NCI-H2227 (cell line): ENCODE measurements around the gene BMAL1.

Experiments used
- DNase-seq: peaks from one replicate; lab custom pipeline; 2025; ENCODE audit not compliant: unreplicated experiment; lab: John Stamatoyannopoulos, UW

BMAL1 gene

DNA sequence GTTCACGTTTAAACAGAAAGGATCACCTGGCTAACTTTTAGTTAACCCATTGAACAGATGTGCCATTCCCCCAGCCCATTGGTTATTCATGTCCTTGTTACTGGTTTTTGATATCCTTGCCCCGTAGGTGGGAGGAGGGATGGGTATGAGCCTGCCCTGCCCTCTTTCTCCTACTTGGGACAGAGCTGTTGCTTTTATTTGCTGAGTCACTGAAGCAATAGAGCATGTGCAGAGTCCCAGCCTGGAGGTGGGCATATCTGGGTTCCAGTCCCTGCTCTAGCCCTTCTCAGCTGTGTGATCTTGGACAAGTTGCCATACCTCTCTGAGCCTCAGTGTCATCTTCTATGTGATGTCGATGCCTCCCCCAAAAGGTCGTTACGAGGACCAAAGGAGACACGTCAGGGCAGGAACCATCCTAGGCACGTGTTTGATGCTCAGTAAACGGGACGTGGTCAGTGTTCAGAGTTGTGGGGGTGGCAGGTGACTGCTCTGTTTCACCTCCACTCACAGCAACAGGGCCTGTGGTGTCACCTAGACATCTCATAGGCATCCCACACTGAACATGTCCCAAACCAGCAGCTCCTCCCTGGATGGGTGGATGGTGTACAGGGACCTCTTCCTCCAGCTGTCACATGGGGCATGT lies 61.0 kb downstream of the BMAL1 start:
- no peak for DNase-seq

DNA sequence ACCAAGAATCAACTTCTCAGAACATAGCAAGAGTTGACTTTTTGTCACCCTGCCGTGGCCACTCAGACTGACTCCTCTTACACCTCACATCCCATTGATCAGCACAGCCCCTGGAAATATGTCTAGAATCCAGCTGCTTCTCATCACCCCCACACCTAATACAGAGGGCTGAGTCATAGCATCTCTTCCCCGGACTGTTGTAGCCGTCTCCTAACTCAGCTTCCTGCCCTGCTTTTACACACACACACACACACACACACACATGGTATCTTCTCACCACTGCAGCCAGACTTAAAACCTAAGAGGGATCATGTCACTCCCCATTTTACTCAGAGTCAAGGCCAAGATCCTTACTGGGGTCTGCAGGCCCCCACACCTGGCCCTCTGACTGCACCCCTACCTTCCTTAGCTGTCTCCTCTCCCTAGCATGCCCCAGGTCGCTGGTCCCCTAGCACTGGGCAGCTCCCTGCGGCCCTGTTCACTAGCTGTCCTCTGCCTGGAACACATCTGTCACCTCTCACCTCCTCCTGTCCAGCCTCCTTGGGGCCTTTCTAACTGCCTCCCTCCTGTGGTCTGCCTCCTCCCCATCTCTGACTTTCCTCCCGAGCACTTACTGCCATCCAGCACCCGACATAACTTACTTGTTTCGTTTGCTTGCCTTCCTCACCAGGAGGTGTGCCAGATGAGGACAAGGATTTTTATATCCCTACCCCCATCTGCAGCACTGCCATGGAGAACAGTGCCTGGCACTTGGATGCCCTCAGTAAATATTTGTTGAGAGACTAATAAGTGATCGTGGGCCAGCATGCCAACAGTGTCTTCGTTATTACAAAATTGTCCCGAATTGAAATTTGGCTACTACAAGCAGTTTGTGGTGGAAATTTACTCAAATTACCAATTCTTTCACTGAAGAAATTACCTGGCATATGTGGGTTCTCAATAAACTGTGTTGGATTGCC lies 61.9 kb downstream of the BMAL1 start:
- DNase-seq = no peak

DNA sequence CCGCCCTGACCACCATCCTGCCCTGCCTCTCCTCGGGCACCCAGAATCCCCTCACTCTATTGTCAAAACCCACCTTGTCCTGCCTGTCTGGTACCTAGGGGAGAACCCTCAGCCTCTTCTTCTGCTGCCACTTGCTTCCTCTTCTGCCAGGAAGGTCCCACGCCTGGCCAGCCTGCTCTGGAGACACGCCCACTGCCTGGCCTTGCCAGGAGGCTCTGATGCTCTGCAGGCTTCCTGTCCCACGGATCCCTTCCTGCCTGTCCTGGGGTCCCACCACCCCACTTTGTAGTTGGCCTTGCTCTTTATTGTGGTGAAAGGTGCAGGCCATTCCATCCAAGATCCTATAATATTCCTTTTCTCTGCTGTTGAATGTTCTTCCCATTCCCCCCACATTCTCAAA lies 63.4 kb downstream of the BMAL1 start:
- DNase-seq = no peak

DNA sequence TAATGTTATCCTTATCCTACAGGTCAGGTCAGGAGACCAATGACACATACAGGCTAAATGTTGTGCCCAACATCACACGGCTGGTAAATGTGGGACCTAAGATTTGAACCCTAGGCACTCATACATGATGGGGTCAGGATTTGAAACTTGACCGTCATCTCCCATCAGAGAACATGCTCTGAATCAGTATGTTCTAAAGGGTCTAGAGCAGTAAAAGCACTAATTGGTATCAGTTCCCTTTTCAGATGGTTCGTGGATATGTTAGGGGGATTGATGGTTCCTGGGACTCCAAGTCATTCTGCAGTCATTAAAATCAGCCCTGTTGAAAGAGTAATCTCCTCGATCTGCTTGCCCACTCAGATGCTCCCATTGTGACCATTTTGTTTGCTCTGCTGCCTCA lies 65.5 kb downstream of the BMAL1 start:
- no peak for DNase-seq

DNA sequence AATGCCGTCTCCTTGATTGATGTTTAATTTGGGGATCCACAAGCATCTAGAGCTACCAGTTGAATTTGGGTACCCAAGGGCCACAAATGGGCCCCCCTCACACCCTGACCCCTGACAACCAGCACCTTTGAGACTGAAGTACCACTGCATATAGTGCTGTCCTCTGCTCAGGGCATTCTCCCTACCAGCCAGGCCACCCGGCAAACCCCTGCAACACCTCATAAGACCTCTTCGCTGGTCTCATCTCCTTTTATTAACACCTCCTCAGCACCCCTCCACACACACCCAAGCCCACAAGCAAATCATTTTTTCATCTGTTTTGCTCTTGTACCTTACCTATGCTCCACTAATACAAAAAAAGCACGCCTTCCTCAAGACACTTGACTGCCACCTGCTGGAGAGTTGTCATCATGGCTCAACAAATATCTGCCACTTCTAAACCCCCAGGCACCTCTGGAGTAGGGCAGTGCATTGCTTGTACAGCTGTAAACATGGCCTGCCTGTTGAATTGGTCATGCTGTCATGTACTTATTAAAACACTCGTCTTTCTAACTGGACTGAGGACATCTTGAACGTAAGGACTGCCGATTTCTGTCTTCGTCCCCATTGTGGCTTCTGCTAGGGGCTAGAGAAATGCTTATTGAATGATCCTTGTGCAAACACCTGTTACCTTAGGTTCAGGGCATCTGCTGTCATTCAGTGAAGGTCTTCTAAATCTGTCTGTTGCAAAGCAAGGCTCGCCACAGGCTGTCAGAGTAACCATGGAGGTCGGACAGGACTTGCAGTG lies 66.5 kb downstream of the BMAL1 start:
- peak; percentile 91 for DNase-seq

DNA sequence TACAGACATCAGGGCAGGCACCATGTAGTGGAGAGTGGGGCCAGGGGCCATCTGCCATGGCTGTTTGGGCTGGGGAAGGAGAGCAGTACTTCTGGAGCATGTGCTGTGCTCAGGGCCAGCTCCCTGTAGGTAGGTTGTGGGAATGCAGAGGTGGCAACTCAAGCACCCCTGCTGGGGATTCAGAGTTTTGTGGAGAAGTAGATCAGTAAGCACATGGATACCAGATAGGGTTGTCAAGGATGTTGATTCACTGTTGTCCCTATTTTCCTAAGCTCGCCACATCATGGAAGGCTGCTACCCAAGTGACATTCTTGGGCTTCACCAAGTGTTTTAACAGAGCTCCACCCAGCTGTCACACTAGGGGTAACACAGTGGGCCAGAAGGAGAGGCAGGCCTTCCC lies 67.2 kb downstream of the BMAL1 start:
- peak; percentile 8 for DNase-seq

DNA sequence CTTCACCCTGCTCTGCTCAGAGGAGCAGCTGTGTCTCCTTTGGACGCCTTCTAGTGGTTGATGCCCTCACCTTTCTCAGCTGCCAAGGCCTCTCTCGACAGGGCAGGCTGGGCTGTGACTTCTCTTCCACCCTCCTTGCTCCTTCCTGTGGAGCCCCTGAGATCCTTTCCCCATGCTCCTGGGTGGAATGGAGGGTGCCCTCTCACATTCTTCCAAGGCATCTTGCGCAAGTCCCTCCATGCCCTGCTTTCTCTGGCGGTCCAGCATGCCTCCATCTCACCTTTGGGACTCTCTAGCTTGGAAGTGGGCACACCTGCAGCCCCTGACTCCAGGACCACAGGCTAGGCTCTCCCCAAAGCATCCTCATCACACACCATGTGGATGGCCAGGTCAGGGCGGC lies 68.9 kb downstream of the BMAL1 start:
- DNase-seq = no peak

DNA sequence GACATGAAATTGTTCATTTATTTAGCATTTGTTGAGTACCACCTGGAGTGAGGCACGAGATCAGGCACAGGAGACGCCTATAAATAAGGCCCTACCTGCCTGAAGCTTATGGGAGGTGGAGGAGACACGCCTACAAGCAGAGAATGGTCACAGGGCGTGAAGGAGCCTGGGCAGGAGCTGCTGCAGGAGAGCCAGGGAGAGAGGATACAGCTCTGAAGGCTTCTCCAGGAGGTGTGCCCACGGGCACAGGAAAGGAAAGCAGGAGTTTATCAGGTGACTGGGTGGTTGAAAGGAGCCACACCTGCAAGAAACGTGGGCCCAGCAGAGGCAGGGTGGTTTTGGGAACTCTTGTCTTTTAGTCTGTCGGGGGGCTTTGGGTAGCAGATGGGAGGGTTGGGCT lies 70.3 kb downstream of the BMAL1 start:
- no peak for DNase-seq

DNA sequence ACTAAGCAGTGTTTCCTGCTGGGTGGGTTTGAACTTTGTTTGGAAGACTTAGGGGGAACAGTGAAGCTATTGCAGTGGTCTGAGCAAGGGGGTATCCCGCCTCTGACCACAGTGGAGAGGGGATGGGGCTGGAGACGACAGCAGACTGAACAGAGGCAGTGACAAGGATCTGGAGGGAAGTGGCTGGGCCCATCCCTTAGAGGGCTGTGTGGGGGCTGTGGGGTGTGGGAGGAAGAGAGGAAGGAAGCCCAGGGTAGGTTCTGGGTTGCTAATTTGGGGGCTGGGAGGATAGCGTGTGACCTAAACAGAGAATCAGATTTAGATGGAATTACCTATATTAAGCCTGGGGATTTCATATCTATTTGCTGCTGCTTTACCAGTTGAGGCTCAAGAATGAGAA lies 70.7 kb downstream of the BMAL1 start:
- no peak for DNase-seq

DNA sequence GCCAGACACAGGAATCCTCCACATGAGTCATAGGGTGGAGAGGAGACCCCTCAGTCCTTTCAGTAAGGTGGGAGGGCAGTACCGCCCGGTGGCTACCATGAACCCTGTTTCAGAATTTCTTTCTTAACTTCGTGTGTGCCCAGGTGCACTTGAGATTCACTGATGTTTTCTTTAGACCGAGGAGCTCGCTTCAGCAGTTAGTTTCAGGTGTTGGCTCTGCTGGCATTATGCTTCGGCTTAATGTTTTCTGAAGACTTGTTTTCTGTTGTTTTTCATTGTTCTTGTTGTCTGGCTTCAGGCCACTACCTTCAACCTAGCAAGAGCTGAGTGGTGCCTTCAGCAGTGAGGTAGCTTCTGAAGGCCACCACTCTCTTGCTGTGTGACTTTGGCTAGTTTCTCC lies 71.5 kb downstream of the BMAL1 start:
- no peak for DNase-seq

DNA sequence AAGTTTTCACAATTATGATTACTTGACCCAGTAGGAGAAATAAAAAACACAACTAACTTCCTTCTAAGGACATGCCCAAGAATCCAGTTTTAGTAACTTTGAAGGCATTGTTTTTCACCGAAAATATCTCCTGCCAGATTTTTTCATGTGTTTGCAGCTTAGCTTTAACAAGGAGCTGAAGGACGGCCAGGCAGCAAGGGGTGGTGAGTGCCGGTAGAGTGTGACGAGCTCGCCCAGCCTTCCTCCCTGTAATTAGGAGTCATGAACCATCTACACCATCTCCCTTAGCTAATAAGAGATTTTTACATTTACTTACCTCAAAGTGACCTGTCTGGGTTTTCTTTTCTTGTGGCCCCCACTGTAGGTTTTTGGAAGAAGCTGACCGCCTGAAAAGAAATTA lies 72.0 kb downstream of the BMAL1 start:
- no peak for DNase-seq

DNA sequence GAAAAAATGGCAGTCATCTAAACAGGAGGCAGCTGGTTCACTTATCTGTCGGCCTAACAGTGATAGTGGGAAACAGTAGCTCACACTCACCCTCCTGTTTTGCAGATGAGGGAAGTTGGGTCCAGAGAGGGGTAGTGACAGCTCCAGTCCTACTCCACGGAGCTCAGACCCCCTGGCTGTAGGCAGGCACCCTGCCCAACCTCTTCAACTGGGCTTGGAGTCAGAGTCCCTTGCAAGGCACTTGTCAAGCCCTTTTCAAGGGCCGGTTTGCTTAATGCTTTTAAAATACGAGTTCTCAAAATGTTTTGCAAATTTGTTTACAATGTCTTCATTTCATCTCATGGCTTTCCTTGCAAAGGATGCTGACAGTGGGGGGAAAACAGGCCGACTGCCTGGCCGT lies 75.1 kb downstream of the BMAL1 start:
- DNase-seq = no peak

DNA sequence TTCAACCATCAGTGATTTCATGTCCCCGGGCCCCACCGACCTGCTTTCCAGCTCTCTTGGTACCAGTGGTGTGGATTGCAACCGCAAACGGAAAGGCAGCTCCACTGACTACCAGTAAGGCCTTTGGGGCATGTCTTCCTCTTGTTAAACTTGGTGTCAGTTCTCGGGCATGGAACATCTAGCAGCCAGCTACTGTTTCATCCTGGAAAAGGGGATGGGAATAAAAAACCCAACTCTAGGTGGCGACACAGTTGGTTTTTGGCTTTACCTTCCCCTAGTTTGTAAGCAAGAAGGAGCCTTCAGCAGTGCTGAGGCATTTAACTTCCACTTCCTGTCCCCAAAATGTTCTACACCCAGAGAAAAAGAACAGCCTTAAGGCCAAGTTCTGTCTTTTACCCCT lies 76.7 kb downstream of the BMAL1 start:
- no peak for DNase-seq

DNA sequence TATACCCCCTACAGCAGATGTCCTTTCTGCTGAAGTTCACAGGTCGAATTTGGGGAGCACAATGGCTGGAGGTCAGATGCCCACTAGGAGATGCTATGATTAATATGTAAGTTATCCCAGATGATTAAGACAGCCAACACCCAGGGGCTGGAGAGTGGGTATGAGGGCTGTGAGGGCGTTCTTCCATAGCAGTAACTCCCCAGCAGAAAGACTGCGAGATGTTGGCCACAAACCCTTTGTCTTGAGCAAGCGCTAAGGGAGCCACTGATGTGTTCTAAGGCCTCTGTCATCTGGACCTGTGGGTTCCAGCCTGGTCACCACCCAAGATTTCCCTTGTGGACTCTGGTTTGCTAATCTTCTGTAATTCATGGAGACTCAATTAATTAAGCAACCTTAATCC lies 77.6 kb downstream of the BMAL1 start:
- DNase-seq = no peak

DNA sequence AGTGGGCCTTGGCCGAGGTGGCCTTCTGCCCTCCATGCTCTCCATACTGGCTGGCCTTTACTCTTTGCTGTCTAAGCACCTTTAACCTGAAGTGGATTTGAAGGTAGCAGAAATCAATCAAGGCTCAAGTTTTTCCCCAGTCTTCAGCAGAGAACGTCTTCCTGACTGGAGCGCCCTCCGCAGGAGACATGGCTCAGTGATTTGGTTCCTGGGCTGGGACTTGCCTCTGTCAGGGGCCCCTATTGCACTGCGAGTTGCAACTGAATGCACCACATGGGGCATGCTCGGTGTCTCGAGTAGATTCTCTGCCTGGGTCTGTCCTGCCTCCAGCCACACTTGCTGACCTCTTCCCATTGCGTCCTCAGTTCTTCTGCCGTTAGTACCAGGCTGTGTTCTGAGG lies 79.6 kb downstream of the BMAL1 start:
- DNase-seq = no peak

DNA sequence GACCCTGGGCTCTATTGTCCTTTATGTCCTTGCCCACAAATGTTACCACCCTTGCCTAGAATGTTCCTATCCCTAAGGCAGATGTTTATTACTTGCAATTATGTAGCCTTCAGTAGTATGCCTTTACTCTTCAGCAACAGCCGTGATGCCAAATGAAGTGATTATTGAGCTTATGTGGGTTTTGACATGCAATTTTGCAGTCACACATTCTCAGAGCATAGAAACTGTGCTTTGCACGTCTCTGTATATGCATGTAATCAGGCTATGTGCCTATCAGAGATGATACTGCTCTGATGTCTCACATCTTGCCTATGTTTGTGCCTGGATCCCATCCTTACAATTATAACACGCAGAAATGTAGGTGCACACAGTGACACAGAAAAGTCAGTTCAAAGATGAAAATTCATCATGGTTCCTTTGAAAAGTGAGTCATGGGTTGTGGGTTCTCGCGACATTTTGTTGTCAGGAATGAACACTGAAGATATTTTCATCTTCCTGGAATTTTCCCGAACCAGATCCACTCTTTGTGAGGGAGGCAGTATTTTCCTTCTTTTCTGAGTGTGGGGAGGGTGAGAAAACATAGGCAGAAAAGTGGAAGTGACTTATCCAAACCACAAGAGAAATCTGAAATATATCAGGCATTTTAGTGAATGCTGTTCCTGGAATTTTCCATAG lies 81.1 kb downstream of the BMAL1 start:
- no peak for DNase-seq

DNA sequence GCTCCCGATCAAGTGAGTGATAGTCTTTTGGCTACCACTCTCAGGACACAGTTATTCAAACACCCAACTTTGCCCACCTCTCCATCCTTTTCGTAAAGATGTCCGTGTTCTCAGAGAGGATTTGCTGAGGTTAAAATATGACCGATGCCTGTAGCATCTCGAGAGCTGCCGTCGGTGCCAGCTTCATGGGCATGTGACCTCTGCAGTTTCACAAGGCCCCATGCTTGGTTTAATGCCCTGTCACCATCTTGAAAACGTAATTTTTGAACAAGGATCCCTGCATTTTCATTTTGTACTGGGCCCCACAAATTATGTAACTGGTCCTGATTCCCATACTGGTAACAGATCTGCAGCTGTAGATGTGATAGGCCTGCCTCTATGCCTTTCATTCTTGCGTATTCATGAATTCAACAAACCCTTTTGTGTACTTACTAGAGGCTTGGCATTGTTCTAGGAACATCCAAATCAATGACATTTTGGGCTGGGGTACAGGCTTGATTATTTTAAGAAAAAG lies 85.1 kb downstream of the BMAL1 start:
- DNase-seq = no peak

DNA sequence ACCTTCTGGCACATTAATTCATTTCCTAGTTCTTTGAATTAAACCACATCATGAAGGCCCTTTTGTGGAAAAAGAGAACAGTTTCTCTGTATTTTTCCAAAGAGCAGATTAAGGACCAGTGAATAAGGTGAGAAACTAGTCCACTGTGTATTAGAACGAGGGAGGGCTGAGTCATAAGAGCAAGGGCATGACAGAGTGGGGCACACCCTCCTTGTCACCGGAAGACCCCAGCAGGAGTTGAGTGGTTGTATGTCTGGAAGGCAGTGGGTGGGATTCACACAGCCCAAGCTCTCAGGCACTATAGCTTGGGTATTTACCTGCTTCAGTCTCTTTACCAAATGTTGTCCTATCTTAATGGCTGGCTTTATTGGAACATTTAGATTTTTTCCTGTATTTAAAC lies 86.8 kb downstream of the BMAL1 start:
- DNase-seq = no peak

DNA sequence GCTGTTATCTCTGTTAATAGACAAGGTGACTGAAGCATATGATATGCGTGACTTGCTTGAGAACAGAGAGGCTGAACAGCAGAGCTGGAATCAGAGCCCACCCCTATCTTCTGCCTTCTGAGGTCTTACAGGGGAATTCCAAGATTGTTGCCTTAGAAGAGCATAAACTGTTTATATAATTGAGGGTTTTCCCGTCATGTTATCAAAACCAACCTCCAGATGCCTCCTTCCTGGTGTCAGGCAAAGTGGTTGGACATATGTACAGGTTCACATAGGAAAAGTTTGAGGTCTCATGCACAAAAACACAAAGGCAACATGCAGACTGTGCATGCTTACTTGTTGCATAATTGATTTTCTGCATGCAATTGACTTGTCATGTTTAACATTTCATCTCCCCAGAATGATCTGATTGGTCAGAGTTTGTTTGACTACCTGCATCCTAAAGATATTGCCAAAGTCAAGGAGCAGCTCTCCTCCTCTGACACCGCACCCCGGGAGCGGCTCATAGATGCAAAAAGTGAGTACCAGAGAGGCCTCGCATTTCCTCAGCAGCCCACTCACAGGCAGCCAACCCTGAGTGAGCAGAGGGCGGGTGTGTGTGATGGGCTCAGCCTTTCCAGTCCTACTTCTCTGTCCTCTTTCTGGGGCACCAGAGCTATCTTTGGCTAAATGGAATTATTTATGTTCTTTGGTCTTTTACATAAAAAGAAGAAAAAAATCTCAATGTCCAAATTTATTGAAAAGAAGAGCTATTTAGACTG lies 88.9 kb downstream of the BMAL1 start:
- DNase-seq = no peak

DNA sequence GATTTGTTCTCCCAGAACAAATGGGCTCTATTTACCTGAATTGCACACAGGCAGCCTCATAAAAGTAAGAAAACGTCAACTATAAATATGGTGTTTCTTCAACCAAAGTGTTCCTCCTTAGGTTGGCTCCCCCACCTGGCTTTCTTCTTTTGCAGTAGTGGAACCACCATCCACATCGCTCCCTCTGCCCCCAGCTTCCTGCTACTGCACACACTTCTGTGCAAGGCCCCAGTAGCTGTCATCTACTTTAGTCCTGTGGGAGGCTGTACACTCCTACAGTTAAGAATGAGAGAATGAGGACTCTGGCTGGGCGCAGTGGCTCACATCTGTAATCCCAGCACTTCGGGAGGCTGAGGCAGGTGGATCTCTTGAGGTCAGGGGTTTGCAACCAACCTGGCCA lies 89.5 kb downstream of the BMAL1 start:
- DNase-seq = no peak
